Ascending aorta (tissue), 2 donors: ENCODE results near the gene EME1. TPM values are rescaled to one million over a fixed set of nuclear protein-coding genes. Genes with fewer than 3 reads are reported as not detected.

ENCODE experiments used
- DNase-seq, 2 donors: peaks; one replicate each; pipeline ENCODE4 v3.0.0-alpha.2; 2019; ENCODE audit warnings: low spot score in 2 of 2
- H3K27ac ChIP-seq, 2 donors: fragments of 200-600 bp; sonication (generic); one replicate each; pipeline ENCODE4 v1.5.1; 2016 to 2017; ENCODE audit warnings: mild to moderate bottlenecking in 1 of 2
- H3K27me3 ChIP-seq: fragments of 200-600 bp; sonication (generic); one replicate; pipeline ENCODE4 v1.5.1; 2017
- H3K36me3 ChIP-seq, 2 donors: fragments of 200-600 bp; sonication (generic); one replicate each; pipeline ENCODE4 v1.5.1; 2016
- H3K4me1 ChIP-seq, 2 donors: fragments of 200-600 bp; sonication (generic); one replicate each; pipeline ENCODE4 v1.5.1; 2016 to 2017; ENCODE audit warnings: mild to moderate bottlenecking in 1 of 2
- H3K4me3 ChIP-seq, 2 donors: fragments of 200-600 bp; sonication (generic); one replicate each; pipeline ENCODE4 v1.5.1; 2016 to 2017; ENCODE audit warnings: mild to moderate bottlenecking in 1 of 2
- H3K9me3 ChIP-seq, 2 donors: fragments of 200-600 bp; sonication (generic); one replicate each; pipeline ENCODE4 v1.5.1; 2016
- intact Hi-C: fragments of 100-400 bp; cut with DNase I; formaldehyde crosslinking; loops from one replicate; pipeline ENCODE4 v1.15.1; 2023
- total RNA-seq: library from RNA; depleted of rRNA; stranded (reverse); fragments of >200 nt; gene quantifications from one replicate; pipeline ENCODE4 v1.1.0, GENCODE V29; 2016
- TF ChIP-seq, protein P1 (sequence below), 3 experiments: fragments of 200-600 bp in 2 of 3; fragments of 450-650 bp in 1 of 3; sonication (generic) in 2 of 3; IDR thresholded peaks; one replicate each; pipeline ENCODE4 v1.5.1; 2016 to 2019; ENCODE audit warnings: antibody characterized with exemption in 3 of 3, mild to moderate bottlenecking in 1 of 3, moderate library complexity in 1 of 3

The EME1 gene
- total RNA-seq, 1 donor from 2014 or later, result not detected

DNA sequence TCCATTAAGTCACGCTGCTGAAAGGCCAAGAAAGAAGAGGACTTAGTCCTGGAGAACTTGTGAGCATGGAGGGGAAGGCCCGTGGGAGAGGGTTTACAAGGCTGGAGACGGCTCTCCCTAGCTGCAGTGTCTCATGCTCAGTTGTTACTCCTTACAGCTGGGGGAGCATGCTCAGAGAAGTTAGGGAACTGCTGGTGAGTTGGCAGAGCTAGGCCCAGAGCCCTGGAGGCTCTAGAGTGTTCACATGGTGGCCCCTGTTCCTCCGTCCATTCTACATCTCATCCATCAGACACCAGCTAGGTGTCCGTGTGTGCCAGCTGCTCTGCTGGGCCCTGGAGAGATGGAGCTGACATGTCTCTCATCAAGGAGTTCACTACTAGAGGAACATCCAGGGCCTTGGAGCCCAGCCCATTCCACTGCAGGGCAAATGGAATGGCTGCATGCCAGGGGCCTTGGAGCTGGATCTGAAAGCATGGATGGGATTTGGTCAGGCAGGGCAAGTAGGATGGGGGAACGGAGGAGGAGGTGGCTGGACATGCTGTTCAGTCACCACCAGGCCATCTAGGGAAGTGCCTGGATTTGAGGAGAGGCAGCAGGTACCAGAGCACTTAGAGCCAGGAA is 20.8 kb upstream of the EME1 start:
- Histone ChIP-seq H3K4me3 (no peak overlapping the region), H3K36me3 (peaks cover 39 to 47% of the 10 kb centered on the region in 2 donors), H3K9me3 (no peaks in the 10 kb centered on the region), H3K4me1 (peaks cover 3 to 6% of the 10 kb centered on the region in 2 donors), H3K27ac (no peak overlapping the region), H3K27me3 (no peaks in the 10 kb centered on the region)
- no peak for DNase-seq
- TF ChIP-seq, protein P1, sequence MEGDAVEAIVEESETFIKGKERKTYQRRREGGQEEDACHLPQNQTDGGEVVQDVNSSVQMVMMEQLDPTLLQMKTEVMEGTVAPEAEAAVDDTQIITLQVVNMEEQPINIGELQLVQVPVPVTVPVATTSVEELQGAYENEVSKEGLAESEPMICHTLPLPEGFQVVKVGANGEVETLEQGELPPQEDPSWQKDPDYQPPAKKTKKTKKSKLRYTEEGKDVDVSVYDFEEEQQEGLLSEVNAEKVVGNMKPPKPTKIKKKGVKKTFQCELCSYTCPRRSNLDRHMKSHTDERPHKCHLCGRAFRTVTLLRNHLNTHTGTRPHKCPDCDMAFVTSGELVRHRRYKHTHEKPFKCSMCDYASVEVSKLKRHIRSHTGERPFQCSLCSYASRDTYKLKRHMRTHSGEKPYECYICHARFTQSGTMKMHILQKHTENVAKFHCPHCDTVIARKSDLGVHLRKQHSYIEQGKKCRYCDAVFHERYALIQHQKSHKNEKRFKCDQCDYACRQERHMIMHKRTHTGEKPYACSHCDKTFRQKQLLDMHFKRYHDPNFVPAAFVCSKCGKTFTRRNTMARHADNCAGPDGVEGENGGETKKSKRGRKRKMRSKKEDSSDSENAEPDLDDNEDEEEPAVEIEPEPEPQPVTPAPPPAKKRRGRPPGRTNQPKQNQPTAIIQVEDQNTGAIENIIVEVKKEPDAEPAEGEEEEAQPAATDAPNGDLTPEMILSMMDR (IDR thresholded peaks at IDR 0.05), result no peak
- intact Hi-C loops, result no loop called here

DNA sequence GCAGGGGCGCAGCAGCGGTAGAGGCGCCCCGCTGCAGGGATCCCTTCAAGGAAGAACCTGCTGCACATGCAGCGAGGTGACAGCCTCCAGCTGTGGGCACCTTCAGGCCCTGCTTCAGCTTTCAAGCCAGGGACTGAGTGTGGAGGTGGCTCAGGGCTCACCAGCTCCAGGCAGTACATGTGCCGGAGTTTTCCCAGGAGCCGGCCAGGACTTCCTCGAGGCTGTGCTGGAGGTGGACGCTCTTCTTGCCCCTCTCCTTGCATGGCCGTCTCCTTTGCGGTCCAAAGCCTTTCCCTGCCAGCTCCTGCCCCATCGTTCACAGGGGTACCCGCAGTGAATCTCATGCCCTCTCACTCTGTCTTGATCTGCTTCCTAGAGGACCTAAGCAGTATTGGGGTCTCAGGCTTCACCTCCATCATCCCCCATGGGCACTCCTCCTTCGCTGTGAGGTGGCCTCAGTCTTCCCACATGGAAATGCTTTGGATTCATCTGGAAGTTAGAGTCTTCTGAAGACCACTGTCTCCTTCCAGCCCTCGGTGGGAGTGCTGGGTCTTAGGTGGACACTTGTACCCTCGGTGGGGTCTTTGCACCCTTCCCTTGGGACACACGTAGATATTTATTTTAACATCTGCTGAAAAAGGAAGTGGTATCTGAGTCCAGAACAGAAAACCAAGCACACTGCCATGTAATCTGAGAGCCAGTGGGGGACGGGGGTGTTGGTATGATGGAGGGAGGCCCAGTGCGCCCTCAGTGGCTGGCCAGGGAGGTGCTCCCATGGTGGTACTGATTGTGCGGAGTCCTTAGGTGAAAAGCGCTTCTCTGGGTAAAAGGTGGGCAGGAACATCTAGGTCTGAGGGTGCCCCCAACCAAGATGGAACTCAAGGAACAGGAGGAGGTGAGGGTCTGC is 20.1 kb upstream of the EME1 start:
- H3K9me3 ChIP-seq, result no peaks in the 10 kb centered on the region
- no peaks in the 10 kb centered on the region for H3K27me3 ChIP-seq
- intact Hi-C loops, result no loop called here
- H3K27ac ChIP-seq, result no peak overlapping the region
- no peak overlapping the region for H3K4me3 ChIP-seq
- TF ChIP-seq, protein P1 (IDR thresholded peaks at IDR 0.05), result no peak
- H3K36me3 ChIP-seq, result peaks cover 39 to 52% of the 10 kb centered on the region in 2 donors
- H3K4me1 ChIP-seq, result no peaks in the 10 kb centered on the region
- no peak for DNase-seq

DNA sequence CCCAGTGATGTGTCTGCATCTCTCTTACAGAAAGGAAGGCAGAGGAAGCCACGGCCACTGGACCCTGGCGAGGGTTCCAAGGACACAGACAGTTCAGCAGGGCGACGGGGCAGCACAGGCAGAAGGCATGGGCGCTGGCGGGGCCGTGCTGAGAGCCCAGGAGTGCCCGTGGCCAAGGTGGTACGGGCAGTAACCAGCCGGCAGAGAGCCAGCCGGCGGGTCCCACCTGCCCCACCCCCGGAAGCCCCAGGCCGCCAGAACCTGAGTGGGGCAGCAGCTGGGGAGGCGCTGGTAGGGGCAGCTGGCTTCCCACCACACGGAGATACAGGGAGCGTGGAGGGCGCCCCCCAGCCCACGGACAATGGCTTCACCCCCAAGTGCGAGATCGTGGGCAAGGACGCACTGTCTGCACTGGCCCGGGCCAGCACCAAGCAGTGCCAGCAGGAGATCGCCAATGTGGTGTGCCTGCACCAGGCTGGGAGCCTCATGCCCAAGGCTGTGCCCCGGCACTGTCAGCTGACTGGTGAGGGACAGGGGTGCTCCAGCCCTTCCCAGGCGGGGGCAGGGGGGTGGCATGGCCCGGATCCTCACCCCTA is 19.3 kb upstream of the EME1 start:
- Histone ChIP-seq H3K27me3 (no peaks in the 10 kb centered on the region), H3K4me1 (no peaks in the 10 kb centered on the region), H3K9me3 (no peaks in the 10 kb centered on the region), H3K4me3 (no peak overlapping the region), H3K36me3 (peaks cover 44 to 59% of the 10 kb centered on the region in 2 donors), H3K27ac (no peak overlapping the region)
- intact Hi-C loops, result no loop called here
- no peak for DNase-seq
- TF ChIP-seq, protein P1 (IDR thresholded peaks at IDR 0.05), result no peak

DNA sequence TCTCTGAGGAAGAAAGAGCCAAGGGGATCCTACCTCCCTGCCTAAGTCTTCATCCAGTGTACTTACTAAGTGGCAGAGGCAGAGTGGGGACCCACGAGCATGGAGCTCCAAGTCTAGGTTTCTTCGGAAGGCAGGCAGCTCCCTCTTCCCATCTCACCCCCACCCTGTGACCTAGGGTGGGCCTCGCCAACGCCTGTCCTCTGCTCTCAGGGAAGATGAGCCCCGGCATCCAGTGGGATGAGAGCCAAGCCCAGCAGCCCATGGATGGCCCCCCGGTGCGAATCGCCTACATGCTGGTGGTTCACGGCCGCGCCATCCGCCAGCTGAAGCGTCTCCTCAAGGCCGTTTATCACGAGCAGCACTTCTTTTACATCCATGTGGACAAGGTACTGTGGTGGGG is 18.8 kb upstream of the EME1 start:
- intact Hi-C loops, result no loop called here
- no peaks in the 10 kb centered on the region for H3K9me3 ChIP-seq
- TF ChIP-seq, protein P1 (IDR thresholded peaks at IDR 0.05), result no peak
- H3K27me3 ChIP-seq, result no peaks in the 10 kb centered on the region
- peaks cover 48 to 64% of the 10 kb centered on the region in 2 donors for H3K36me3 ChIP-seq
- H3K4me3 ChIP-seq, result no peak overlapping the region
- no peaks in the 10 kb centered on the region for H3K4me1 ChIP-seq
- DNase-seq, result no peak
- H3K27ac ChIP-seq, result no peak overlapping the region

DNA sequence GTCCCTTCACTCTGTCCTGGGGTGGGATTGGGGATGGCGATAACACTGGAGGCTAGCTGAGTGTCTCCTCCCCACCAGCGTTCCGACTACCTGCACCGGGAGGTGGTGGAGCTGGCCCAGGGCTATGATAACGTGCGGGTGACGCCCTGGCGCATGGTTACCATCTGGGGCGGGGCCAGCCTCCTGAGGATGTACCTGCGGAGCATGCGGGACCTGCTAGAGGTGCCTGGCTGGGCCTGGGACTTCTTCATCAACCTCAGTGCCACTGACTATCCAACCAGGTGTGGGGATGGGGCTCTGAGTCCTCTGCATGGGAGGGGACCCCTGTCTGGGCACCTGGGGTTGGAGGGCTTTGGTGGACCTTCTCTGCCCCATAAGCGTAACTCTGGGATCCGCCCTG is 18.3 kb upstream of the EME1 start:
- Histone ChIP-seq H3K9me3 (no peaks in the 10 kb centered on the region), H3K4me1 (no peaks in the 10 kb centered on the region), H3K27ac (no peak overlapping the region), H3K36me3 (peaks cover 48 to 68% of the 10 kb centered on the region in 2 donors), H3K27me3 (no peaks in the 10 kb centered on the region), H3K4me3 (no peak overlapping the region)
- DNase-seq, result no peak
- TF ChIP-seq, protein P1 (IDR thresholded peaks at IDR 0.05), result no peak
- intact Hi-C loops, result no loop called here
